Kidney epithelial cell (primary cell): ENCODE results near the gene PDCD7. TPM values are rescaled to one million over a fixed set of nuclear protein-coding genes. Genes with fewer than 3 reads are reported as not detected.

Experiments
- DNase-seq: peaks from one replicate; pipeline ENCODE4 v3.0.0-alpha.2; 2010; ENCODE audit warnings: low read depth
- H3K27me3 ChIP-seq: 2 replicates; pipeline ENCODE4 v1.6.0; 2011; ENCODE audit warnings: low read length; ENCODE audit not compliant: control insufficient read depth, insufficient read depth
- H3K36me3 ChIP-seq: 2 replicates; pipeline ENCODE4 v1.5.1; 2011; ENCODE audit warnings: low read length; ENCODE audit not compliant: control insufficient read depth, insufficient read depth
- H3K4me3 ChIP-seq: 2 replicates; pipeline ENCODE4 v1.5.1; 2011; ENCODE audit warnings: low read depth, mild to moderate bottlenecking, control low read depth, low read length
- total RNA-seq: library from RNA; depleted of rRNA; stranded (reverse); fragments of >200 nt; gene quantifications from 2 replicates; pipeline ENCODE4 v1.2.3, GENCODE V29; 2015
- TF ChIP-seq, protein P1 (sequence below): IDR thresholded peaks from 2 replicates; pipeline ENCODE4 v1.5.1; 2011; ENCODE audit warnings: mild to moderate bottlenecking, moderate library complexity, low read length, control low read depth, inconsistent platforms; ENCODE audit not compliant: insufficient read depth, poor library complexity, severe bottlenecking

Gene PDCD7
- total RNA-seq, 1 donor from 2014 or later, result 25.6 TPM

GRCh38 chr15:65134538-65134937 is 930 bp upstream of the PDCD7 start:
- TF ChIP-seq, protein P1, sequence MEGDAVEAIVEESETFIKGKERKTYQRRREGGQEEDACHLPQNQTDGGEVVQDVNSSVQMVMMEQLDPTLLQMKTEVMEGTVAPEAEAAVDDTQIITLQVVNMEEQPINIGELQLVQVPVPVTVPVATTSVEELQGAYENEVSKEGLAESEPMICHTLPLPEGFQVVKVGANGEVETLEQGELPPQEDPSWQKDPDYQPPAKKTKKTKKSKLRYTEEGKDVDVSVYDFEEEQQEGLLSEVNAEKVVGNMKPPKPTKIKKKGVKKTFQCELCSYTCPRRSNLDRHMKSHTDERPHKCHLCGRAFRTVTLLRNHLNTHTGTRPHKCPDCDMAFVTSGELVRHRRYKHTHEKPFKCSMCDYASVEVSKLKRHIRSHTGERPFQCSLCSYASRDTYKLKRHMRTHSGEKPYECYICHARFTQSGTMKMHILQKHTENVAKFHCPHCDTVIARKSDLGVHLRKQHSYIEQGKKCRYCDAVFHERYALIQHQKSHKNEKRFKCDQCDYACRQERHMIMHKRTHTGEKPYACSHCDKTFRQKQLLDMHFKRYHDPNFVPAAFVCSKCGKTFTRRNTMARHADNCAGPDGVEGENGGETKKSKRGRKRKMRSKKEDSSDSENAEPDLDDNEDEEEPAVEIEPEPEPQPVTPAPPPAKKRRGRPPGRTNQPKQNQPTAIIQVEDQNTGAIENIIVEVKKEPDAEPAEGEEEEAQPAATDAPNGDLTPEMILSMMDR, result no peak
- no peaks in the 10 kb centered on the region for H3K27me3 ChIP-seq
- H3K4me3 ChIP-seq, result no peak overlapping the region
- no peaks in the 10 kb centered on the region for H3K36me3 ChIP-seq
- no peak for DNase-seq

GRCh38 chr15:65132878-65133547 is 595 bp downstream of the PDCD7 start:
- no peak for DNase-seq
- TF ChIP-seq, protein P1, result no peak
- peak overlapping the region; percentile 88 for H3K4me3 ChIP-seq
- H3K27me3 ChIP-seq, result no peaks in the 10 kb centered on the region
- H3K36me3 ChIP-seq, result peaks cover 4% of the 10 kb centered on the region

DNA sequence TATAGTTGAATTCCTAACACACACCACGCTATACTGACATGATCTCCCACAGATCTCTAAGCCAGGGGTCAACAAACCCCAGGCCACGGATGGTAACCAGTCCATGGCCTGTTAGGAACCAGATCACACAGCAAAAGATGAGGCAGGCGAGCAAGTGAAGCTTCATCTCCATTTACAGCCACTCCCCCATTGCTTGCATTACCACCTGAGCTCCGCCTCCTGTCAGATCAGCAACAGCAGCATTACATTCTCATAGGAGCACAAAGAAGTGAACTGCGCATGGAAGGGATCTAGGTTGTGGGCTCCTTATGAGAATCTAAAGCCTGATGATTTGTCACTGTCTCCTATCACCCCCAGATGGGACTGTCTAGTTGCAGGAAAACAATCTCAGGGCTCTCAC is 2.7 kb downstream of the PDCD7 start:
- no peak for DNase-seq
- Histone ChIP-seq H3K4me3 (no peak overlapping the region), H3K27me3 (no peaks in the 10 kb centered on the region), H3K36me3 (peaks cover 4% of the 10 kb centered on the region)
- TF ChIP-seq, protein P1, result no peak

- Histone ChIP-seq H3K4me3 (no peak overlapping the region), H3K36me3 (peaks cover 2% of the 10 kb centered on the region), H3K27me3 (no peaks in the 10 kb centered on the region)
- DNase-seq, result no peak
- TF ChIP-seq, protein P1, result no peak
Measured at GRCh38 chr15:65115542-65115941, 18.1 kb downstream of the PDCD7 start.

- DNase-seq, result no peak
- TF ChIP-seq, protein P1, result no peak
- no peak within 1 kb of the TSS for H3K4me3 ChIP-seq
- H3K27me3 ChIP-seq, result no peaks in the 10 kb centered on the region
- peaks cover 2% of the 10 kb centered on the region for H3K36me3 ChIP-seq
Measured at GRCh38 chr15:65115086-65115485, 18.5 kb downstream of the PDCD7 start, which contains the start of gene UBAP1L. TSS of gene UBAP1L (minus strand) at chr15:65115200. CDS start at chr15:65106215, 8,985 bp downstream.
